Stimulated activated CD8-positive, alpha-beta memory T cell treated with anti-CD3 and anti-CD28 coated beads, Interleukin-4, amount 100 ng/mL, for 1 hour (primary cell): ENCODE results near the gene IGFBPL1.
"Not testable (repeated sequence)": the region's sequence is repeated elsewhere in the genome, so short reads cannot be mapped to it uniquely, and the experiment has no call there.

Experiments used
- DNase-seq, 2 donors: peaks; one replicate each; pipeline ENCODE4 v3.0.0-alpha.2; 2020; ENCODE audit warnings: low read depth in 2 of 2, low spot score in 1 of 2

The IGFBPL1 gene

DNA sequence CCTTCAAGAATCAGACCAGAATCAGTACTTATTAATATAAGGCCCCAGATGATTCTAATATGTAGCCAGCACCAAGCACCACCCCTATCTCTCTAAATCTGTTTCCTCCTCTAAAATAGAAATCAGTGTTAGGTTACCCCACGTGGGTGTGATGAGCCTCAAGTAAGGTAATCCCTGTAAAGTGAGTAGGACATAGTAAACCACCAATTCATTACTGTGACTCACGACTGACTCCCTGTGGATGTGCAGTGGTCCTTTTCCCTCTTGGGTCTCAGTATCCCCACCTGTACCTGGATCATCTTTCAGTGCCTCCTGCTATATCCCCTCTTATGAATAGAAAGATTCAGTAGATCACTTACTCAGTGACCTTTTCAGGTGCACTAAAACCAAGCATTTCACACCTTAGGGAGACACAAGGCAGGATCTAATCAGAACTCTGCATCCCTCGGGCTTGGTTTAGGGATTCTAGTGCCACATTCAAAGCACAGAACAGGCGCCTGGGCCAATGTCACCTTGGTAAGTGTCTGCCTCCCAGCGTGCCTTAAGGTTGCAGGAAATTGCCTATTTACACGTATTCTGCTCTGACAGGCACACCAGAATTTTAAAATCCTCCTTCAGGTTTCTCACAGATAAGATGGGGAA lies 43.9 kb downstream of the IGFBPL1 start:
- DNase-seq = no peak

DNA sequence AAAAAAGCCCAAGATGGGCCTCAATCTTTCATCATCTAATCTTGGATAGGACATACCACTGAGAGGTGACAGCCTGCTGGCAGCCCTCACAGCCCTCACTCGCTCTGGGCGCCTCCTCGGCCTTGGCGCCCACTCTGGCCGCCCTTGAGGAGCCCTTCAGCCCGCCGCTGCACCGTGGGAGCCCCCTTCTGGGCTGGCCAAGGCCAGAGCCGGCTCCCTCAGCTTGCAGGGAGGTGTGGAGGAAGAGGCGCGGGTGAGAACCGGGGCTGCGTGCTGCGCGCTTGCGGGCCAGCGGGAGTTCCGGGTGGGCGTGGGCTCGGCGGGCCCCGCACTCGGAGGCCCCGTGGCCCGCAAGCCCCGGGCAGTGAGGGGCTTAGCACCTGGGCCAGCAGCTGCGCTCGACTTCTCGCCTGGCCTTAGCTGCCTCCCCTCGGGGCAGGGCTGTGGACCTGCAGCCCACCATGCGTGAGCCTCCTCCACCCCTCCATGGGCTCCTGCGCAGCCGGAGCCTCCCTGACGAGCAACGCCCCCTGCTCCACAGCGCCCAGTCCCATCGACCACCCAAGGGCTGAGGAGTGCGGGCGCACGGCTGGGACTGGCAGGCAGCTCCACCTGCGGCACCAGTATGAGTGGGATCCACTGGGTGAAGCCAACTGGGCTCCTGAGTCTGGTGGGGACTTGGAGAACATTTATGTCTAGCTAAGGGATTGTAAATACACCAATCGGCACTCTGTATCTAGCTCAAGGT lies 46.7 kb downstream of the IGFBPL1 start:
- not testable (repeated sequence) for DNase-seq

DNA sequence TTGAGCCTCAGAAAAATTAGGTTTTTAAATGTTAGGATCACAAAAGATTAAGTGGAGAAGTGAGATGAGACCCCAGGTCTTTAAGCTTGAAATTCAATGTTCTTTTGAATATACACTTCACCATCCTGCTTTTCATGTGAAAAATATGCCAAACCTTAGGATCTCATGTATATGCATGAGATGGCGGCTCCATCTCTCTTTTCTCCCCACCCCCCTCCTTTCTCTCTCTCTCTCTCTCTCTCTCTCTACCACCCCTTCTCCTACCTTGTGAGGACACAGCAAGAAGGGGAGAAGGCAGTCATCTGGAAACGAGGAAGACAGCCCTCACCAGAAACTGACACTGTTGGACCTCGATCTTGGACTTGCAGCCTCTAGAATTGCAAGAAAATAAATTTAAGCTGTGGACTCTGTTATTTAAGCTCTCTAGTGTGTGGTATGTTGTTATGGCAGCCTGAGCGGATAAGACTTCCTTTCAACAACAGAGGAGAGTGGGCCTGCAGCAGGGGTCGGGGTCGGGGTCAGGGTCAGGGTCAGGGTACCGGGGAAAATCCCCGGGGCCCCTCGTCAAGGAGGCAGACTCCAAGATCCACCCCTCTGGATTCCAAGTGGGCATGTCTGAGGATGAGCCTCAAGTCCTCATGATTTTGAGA lies 48.1 kb downstream of the IGFBPL1 start:
- DNase-seq = no peak

DNA sequence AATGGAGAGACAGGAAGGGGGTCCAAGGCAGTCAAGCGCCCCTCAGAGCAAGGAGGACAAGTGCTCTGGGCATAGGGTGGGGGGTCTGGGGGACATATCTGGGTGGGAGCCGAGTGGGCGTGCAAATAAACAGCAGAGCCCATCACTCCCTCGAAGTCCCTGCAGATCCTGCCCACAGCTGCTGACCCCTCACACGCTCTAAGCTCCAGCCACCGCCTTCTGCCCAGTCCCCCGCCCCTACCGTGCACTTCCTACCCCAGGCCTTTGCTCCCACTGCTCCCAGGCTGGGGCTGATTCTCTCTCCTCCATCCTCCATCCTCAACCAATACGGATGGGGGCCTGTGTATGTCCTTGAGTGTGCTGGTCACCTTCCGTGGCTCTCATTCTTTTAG lies 48.7 kb downstream of the IGFBPL1 start:
- no peak for DNase-seq

DNA sequence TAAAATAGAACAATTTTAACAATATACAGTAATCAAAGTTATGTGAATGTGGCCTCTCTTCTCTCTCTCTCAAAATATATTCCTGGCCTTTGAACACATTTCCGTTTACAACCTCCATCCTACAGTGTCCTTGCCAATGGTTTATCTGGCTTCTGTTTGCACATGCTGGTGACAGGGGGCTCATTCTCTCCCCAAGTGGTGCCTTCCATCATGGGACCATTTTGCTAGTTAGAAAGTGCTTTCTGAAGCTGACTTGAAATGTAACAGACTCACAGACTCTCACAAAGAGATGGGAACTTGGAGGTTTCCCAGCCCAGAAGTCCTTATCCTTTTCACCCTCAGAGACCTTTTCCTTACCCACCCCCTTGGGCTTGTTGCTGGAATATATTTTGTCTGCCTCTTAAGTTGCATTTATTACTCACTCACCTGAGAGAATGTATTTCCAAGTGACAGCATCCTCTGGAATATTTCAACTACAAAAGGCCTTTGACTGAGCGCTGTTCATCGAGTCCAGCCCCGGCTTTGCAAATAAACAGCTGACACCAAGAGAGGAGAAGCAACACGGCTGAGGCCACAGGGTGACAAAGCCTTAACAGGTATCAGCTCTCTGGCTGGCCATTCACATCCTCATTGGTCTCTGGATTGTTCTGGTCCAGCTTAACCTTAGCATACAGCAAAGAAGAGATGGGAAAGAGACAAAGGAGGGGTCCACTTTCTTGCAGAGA lies 49.2 kb downstream of the IGFBPL1 start:
- DNase-seq = no peak

DNA sequence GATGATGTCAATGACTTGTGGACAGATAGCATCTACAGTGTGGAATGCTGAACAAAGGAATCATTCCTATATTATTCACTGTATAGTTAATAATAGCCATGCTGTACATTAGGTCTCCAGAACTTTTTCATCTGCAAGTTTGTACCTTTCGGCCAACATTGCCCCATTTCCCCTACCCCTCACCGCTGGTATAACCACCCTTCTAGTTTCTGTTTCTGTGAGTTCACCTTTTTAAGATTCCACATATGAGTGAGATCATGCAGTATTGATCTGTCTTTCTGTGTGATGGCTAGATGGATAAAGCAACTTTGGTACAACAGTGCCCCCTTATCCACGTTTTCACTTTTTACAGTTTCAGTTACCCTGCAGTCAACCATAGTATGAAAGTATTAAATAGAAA lies 50.6 kb downstream of the IGFBPL1 start:
- no peak for DNase-seq

DNA sequence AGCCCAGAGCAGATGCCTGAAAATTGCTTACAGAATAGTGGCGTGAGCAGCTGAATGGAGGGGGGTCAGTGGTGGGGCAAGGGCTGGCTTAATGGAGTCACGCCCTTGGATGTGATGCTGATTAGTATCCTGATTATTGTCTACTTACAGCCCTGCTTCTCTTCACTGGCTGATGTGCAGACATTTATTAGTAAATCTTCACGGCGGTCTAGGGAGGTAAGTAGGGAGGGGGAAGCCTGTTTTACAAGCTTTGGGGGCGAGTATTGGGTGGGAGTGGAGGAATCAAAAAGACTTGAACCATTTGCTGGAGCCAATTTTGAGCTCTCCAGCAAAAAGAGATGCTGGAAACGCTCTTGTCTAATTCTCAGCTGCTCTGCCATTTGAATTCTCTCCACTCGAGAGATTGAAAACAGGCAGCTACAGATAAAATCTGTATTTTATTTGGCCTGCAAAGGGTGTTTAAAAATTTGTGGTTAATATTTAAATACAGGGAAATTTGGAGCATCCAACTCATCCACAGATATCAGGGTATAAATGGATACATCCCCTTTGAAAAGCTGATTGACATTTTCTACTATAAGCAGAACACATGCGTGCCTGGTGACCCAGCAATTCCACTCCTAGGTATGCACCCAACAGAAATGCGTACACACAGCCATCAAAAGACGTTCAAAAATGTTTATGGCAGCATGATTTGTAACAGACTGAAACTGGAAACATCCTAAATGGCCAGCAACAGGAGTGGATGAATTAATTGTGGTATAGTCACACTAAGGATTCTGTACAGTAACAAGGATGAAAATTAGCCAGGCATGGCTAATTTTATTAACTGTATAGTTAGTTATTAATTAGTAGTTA lies 51.3 kb downstream of the IGFBPL1 start:
- no peak for DNase-seq

DNA sequence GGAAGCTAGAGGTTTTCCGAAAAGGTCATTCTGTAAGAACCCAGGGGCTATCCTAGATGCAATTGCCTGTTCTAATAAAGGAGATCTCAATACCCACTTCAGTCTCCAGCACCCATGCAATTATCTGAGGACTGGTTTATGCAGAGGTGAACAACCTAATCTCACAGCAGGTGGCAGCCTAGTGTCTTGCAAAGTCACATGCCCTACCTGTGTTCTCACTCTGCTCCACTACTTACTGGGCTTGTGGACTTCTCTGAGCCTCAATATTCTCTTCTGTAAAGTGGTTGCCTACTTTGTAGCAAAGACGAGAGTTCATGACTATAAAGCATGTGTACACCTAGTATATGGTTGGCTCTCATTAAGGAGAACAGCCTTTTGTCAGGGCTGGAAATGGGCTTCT lies 52.8 kb downstream of the IGFBPL1 start:
- no peak for DNase-seq

DNA sequence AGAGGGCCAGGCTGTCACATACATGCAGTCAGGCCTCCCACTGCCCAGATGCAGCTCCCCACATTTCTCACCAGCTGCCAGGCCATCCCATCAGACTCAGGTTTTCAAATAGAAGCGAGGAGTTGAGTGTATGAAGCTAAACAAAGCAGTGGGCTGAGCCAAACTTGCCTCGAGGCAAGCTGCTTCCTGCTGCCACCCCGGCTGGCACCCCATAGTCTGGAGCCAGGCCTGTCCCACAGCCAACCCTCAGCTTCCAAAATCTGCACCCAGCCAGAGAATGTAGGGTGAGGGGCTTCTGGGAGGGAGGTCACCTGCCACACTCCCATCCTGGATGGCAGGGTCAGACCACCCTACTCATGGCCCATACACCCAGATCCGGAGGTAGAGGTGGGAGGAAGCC lies 54.1 kb downstream of the IGFBPL1 start:
- DNase-seq = no peak

DNA sequence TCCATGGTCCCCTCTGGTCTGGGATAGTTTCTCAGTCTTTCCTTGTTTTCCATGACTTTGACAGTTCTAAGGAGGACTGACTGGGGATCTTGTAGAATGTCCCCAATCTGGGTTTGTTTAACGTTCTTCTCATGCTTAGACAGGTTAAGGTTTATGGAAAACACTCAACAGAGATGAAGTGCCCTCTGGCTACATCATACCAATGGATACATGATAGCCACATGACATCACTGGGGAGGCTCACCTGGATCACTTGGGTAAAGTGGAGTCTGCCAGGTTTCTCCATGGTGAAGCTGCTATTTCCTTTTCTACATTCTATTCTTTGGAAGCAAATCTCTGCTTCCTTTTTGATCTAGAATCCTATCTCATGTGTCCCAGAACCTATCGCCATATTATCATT lies 55.5 kb downstream of the IGFBPL1 start:
- no peak for DNase-seq

DNA sequence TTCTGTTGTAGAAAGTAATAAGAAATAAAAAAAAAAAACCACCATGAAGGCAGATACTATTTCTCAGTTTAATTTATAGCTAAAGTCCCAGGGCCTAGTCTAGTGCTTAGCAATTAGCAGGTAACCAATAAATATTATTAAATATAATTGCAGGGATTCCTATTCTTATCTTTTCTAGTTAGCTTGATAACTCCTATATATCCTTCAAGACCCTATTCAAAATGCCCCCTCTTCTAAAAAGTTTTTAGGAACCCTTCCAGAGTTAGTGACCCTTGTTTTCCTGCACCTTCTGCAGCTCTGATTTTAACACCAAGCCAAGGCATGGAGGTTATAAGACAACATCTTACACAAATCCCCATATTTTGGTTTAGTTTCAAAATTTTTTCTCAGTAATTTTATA lies 56.4 kb downstream of the IGFBPL1 start:
- DNase-seq = no peak

DNA sequence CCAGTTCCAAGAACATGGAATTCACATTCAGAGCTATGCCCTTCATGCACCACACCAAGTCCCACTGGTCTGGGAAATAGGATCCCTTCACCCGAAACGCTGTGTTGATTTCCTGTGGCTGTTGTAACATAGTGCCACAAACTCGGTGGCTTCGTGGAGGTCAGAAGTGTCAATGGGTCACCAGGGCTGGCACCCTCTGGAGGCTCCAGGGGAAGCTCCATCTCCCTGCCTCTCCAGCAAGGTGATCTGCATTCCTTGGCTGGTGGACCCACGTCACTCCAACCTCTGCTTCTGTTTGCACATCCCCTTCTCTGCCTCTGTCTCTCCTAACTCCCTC lies 60.7 kb downstream of the IGFBPL1 start:
- no peak for DNase-seq

DNA sequence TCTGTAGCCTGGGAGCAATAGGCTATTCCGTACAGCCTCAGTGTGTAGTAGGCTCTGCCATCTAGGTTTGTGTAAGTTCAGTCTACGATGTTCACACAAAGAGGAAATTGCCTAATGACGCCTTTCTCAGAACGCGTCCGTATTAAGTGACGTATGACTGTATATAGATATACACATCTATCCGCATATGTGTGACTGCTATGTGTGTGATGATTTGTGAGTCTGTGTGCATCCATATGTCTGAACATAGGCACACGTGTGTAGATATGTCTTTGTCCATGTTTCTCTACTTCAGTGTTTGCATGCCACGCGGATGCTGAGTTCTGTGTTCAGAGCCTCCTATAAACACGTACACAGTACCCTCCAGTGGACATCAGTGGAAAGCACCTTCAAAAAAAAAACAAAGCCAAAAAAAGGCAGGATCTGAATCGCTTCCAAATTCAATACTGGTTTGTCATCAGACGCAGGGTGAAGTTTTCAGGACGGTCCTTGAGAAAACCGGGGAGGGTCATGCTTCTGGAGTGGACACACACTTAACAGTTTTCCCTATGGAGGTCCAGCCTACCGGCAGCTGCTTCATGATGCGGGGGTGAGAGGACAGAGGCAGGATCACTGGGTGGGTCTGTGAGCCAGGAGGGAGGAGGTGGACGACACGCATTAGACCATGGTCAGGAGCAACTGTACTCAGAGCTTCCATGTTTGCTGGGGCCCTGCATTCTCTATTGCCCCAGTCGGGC lies 61.2 kb downstream of the IGFBPL1 start:
- DNase-seq = no peak

DNA sequence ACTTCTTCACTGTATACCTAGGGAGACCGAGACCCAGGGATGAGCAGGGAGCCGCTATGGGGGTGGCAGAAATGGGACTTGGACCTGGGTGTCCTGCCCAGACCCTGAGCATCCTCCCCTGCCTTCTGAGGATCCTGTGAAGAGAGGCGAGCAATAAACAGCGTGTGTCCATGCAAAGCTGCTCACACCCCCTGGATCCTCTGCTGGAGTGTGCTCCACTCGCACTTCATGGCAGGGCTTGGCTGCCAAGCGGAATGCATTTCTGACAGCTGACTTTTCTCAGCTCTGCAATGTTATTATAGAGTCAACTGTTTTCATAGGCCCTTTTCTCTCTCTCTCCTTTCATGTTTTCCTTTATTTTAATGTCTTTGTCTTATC lies 62.8 kb downstream of the IGFBPL1 start:
- DNase-seq = no peak

DNA sequence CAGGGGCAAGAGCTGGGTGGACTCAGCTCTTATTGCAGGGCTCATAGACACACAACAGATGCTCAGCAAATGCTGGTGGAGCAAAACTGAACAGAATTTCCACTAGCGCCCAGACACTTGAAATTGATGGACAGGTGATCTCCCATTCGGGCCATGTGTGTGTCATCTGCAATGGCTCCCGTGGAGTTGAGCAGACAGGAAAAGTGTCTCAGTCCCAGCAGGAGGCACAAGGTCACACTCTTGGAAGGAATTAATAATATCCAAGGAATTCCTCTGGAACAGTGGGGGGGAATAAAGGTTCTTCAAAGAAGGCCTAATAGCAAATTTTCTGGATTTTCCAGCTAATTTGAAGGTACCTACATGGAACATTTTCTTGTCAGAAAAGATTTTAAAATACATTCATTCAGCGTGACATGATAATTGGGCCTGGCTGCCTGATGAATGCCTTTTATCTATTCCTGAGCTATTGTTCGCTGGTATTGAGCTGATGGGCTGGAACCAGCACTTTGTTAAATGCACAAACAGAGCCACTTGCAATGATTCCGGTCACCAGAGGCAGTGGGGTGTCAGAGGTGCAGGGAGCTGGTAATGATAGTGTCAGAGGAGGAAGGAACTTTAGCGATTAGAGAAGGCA lies 63.3 kb downstream of the IGFBPL1 start:
- DNase-seq = no peak

DNA sequence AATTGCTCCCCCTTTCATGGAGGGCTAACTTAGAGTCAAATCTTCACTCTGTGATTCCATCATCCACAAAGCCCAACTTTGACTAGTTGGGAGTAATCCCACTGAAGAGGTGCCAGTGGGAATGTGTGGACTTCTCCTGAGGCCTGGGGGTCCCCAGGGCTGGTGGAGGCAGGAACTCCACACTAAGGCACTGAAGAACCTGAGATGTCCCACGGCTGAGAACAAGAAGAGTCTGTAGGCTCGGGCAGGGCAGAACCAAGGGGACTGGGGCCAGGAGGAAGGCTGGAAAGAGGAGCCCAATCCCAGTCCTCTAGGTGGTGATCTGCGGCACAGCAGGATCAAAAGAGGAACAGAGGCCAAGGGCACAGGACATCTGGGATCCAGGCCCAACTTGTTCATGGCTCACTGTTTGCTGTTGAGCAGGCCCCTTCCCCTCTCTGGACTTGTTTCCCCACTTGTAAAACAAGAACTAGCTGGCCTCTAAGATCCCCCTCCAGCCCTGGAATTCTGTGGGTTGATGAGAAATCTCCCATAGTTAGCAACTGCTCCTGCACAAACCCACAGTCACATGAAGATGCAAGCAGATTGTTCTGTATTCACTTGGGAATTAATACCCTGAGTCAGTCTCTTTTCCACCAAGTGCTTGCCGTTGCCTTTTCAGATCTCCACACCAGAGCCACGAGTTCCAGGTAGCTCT lies 64.4 kb downstream of the IGFBPL1 start:
- DNase-seq = no peak

DNA sequence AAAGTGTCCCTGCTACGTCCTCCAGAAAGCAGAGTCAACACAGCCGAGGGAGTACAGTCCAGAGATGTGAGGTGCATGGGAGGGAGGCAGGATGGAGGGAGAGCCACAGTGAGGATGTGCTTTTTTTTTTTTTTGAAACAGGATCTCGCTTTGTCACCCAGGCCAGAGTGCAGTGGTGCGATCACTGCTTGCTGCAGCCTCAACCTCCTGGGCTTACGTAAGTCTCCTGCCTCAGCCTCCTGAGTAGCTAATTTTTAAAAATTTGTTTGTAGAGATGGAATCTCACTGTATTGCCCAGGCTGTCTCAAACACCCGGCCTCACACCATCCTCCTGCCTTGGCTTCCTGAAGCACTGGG lies 65.0 kb downstream of the IGFBPL1 start:
- DNase-seq = no peak

DNA sequence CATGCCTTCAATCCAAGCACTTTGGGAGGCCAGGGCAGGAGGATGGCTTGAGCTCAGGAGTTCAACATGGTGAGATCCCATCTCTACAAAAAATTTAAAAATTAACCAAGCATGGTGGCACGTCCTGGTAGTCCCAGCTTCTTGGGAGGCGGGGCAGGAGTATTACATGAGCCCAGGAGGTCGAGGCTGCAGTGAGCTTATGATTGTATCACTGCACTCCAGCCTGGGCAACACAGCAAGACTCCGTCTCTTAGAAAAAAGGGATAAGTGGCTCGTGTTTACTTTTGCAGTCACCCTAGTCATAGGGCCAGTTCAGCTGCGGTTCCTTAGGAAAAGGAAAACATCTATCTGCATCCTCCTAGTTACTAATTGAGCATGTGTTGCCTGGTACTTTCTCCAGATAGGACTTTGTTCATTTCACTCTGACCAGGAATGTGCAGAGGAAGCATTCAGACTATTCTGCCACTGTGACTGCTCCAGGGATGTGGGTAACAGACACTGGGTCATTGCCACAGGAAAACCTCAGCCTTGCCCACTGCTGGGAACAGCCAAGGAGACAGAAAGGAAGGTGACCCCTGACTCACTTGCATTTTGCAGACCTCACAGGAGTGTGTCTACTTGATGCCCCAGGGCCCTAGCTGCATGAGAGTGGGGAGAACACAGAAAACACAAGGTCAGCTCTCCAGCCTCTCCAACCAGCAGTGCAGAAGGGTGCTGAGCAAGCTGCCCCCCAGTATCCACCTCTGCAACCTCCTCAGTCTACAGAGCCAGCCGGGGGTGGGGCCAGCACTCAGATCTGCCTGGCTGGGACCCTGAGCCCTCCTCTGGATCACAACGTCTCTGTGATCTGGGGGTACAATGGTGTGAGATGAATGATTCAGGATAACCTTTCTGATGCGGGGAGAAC lies 65.6 kb downstream of the IGFBPL1 start:
- no peak for DNase-seq
